Parathyroid adenoma (tissue), 2 donors: ENCODE results near the gene ENDOG.
"Not testable (repeated sequence)": the region's sequence is repeated elsewhere in the genome, so short reads cannot be mapped to it uniquely, and the experiment has no call there.

Source experiments
- H2AFZ ChIP-seq: fragments of 300-600 bp; sonication (generic); one replicate; pipeline ENCODE4 v1.7.0; 2017; ENCODE audit warnings: antibody characterized with exemption, mild to moderate bottlenecking
- H3K27ac ChIP-seq: fragments of 300-600 bp; sonication (generic); one replicate; pipeline ENCODE4 v1.7.0; 2017
- H3K27me3 ChIP-seq: fragments of 300-600 bp; sonication (generic); one replicate; pipeline ENCODE4 v1.7.0; 2017; ENCODE audit warnings: low read length; ENCODE audit not compliant: control insufficient read depth, insufficient read depth
- H3K36me3 ChIP-seq: fragments of 300-600 bp; sonication (generic); one replicate; pipeline ENCODE4 v1.7.0; 2017; ENCODE audit warnings: low read length; ENCODE audit not compliant: control insufficient read depth, insufficient read depth
- H3K4me1 ChIP-seq: fragments of 300-600 bp; sonication (generic); one replicate; pipeline ENCODE4 v1.7.0; 2017; ENCODE audit warnings: control low read depth
- H3K4me2 ChIP-seq: fragments of 300-600 bp; sonication (generic); one replicate; pipeline ENCODE4 v1.7.0; 2017; ENCODE audit warnings: low read length
- H3K4me3 ChIP-seq: fragments of 300-600 bp; sonication (generic); one replicate; pipeline ENCODE4 v1.7.0; 2017; ENCODE audit warnings: low read depth, low read length
- H3K79me2 ChIP-seq: fragments of 300-600 bp; sonication (generic); one replicate; pipeline ENCODE4 v1.7.0; 2017; ENCODE audit warnings: control low read depth
- H3K9ac ChIP-seq: fragments of 300-600 bp; sonication (generic); one replicate; pipeline ENCODE4 v1.7.0; 2017; ENCODE audit warnings: mild to moderate bottlenecking
- H3K9me3 ChIP-seq: fragments of 300-600 bp; sonication (generic); one replicate; pipeline ENCODE4 v1.7.0; 2017; ENCODE audit warnings: low read length; ENCODE audit not compliant: control insufficient read depth
- TF ChIP-seq, protein P1 (sequence below): fragments of 300-600 bp; sonication (generic); IDR thresholded peaks from one replicate; pipeline ENCODE4 v1.7.0; 2017; ENCODE audit warnings: antibody characterized with exemption, mild to moderate bottlenecking
- donor health status: primary hyperparathyroidism.

Gene ENDOG

GRCh38 chr9:128840524-128840923 lies 22.2 kb downstream of the ENDOG start:
- Histone ChIP-seq H2AFZ (no peak overlapping the region), H3K36me3 (no peaks in the 10 kb centered on the region), H3K9ac (no peak overlapping the region), H3K4me3 (no peak overlapping the region), H3K9me3 (no peaks in the 10 kb centered on the region), H3K27me3 (no peaks in the 10 kb centered on the region), H3K79me2 (no peaks in the 10 kb centered on the region), H3K4me1 (no peaks in the 10 kb centered on the region), H3K4me2 (no peak overlapping the region), H3K27ac (no peak overlapping the region)
- TF ChIP-seq, protein P1, sequence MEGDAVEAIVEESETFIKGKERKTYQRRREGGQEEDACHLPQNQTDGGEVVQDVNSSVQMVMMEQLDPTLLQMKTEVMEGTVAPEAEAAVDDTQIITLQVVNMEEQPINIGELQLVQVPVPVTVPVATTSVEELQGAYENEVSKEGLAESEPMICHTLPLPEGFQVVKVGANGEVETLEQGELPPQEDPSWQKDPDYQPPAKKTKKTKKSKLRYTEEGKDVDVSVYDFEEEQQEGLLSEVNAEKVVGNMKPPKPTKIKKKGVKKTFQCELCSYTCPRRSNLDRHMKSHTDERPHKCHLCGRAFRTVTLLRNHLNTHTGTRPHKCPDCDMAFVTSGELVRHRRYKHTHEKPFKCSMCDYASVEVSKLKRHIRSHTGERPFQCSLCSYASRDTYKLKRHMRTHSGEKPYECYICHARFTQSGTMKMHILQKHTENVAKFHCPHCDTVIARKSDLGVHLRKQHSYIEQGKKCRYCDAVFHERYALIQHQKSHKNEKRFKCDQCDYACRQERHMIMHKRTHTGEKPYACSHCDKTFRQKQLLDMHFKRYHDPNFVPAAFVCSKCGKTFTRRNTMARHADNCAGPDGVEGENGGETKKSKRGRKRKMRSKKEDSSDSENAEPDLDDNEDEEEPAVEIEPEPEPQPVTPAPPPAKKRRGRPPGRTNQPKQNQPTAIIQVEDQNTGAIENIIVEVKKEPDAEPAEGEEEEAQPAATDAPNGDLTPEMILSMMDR: no peak

GRCh38 chr9:128841694-128842492 lies 23.6 kb downstream of the ENDOG start:
- Histone ChIP-seq H3K4me2 (no peak overlapping the region), H3K4me1 (no peaks in the 10 kb centered on the region), H3K79me2 (no peaks in the 10 kb centered on the region), H3K9ac (no peak overlapping the region), H3K36me3 (no peaks in the 10 kb centered on the region), H2AFZ (no peak overlapping the region), H3K9me3 (no peaks in the 10 kb centered on the region), H3K4me3 (no peak overlapping the region), H3K27ac (no peak overlapping the region), H3K27me3 (no peaks in the 10 kb centered on the region)
- TF ChIP-seq, protein P1: no peak

DNA sequence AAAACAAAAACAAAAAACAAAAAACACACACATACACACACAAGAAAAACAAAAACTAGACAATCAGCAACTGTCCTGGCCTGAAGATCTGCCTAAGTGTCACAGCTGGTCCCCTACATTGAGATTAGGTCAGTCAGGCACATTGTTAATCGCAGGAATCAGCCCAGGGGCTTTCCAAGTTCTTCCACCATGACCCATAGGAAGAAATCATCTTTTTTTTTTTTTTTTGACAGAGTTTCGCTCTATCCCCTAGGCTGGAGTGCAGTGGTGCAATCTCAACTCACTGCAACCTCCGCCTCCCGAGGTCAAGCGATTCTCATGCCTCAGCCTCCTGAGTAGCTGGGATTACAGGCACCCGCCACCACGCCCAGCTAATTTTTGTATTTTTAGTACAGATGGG lies 24.9 kb downstream of the ENDOG start:
- not testable (repeated sequence) for H2AFZ ChIP-seq, H3K27ac ChIP-seq, H3K4me3 ChIP-seq, H3K4me1 ChIP-seq, H3K36me3 ChIP-seq, H3K27me3 ChIP-seq, H3K9me3 ChIP-seq, H3K79me2 ChIP-seq, H3K4me2 ChIP-seq, H3K9ac ChIP-seq

- no peaks in the 10 kb centered on the region for H3K4me1 ChIP-seq
- no peak overlapping the region for H3K27ac ChIP-seq
- no peaks in the 10 kb centered on the region for H3K27me3 ChIP-seq
- no peak overlapping the region for H3K9ac ChIP-seq
- H2AFZ ChIP-seq: no peak overlapping the region
- H3K4me2 ChIP-seq: no peak overlapping the region
- no peaks in the 10 kb centered on the region for H3K79me2 ChIP-seq
- TF ChIP-seq, protein P1: no peak
- no peak overlapping the region for H3K4me3 ChIP-seq
- H3K36me3 ChIP-seq: no peaks in the 10 kb centered on the region
- no peaks in the 10 kb centered on the region for H3K9me3 ChIP-seq
Observed at GRCh38 chr9:128845186-128845931, 27.1 kb downstream of the ENDOG start.

DNA sequence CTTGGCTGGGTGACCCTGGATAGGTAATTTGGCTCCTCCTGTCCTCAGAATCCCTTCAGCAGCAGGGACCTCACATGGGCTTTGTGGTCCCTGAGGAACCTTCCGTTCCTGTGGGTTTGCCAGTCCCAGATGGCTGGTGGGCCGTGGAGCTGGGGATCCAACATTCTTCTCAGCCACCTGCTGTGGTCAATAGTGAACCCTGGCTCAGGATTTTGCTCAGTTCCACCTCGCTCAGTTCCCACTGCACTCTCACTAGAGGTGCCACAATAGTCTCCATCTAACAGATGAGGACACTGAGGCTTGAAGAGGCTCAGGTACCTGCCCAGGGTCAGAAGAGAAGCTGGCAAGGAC lies 28.4 kb downstream of the ENDOG start:
- no peak overlapping the region for H3K4me3 ChIP-seq
- H3K9ac ChIP-seq: no peak overlapping the region
- H2AFZ ChIP-seq: no peak overlapping the region
- H3K36me3 ChIP-seq: no peaks in the 10 kb centered on the region
- no peaks in the 10 kb centered on the region for H3K79me2 ChIP-seq
- TF ChIP-seq, protein P1: no peak
- H3K4me1 ChIP-seq: no peaks in the 10 kb centered on the region
- no peaks in the 10 kb centered on the region for H3K9me3 ChIP-seq
- H3K27ac ChIP-seq: no peak overlapping the region
- no peaks in the 10 kb centered on the region for H3K27me3 ChIP-seq
- no peak overlapping the region for H3K4me2 ChIP-seq
